GM12874 (cell line): ENCODE results near the gene TRIM64.
"Not testable (repeated sequence)": the region's sequence is repeated elsewhere in the genome, so short reads cannot be mapped to it uniquely, and the experiment has no call there.

Source experiments
- TF ChIP-seq, protein P1 (sequence below): IDR thresholded peaks from 2 replicates; pipeline ENCODE4 v1.5.1; 2011; ENCODE audit warnings: low read depth, mild to moderate bottlenecking, control low read depth, low read length, moderate library complexity; ENCODE audit not compliant: insufficient read depth

Gene TRIM64, protein sequence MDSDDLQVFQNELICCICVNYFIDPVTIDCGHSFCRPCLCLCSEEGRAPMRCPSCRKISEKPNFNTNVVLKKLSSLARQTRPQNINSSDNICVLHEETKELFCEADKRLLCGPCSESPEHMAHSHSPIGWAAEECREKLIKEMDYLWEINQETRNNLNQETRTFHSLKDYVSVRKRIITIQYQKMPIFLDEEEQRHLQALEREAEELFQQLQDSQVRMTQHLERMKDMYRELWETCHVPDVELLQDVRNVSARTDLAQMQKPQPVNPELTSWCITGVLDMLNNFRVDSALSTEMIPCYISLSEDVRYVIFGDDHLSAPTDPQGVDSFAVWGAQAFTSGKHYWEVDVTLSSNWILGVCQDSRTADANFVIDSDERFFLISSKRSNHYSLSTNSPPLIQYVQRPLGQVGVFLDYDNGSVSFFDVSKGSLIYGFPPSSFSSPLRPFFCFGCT

DNA sequence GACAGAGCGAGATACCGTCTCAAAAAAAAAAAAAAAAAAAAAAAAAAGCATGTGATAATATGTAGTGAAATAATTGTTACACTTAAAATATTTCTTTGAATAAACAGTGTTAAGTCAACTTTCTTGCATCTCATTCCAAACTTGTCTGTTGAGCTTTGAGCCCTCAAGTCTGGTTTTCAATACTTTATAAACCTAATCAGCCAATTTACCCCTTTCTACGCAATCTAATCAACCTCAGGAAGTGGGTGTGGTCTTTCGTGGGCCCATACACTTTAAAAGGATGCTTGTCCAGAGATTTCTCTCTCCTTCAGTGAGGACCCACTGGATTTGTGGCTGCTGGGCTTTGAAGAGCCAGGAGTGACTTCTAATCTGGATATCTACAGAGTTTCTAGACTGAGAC, at the start of gene TRIM64:
Gene TRIM64 (plus strand): TSS at position 301 of the 400 bp plus-strand sequence. CDS start 2,467 bp downstream, outside the sequence.
- TF ChIP-seq, protein P1, sequence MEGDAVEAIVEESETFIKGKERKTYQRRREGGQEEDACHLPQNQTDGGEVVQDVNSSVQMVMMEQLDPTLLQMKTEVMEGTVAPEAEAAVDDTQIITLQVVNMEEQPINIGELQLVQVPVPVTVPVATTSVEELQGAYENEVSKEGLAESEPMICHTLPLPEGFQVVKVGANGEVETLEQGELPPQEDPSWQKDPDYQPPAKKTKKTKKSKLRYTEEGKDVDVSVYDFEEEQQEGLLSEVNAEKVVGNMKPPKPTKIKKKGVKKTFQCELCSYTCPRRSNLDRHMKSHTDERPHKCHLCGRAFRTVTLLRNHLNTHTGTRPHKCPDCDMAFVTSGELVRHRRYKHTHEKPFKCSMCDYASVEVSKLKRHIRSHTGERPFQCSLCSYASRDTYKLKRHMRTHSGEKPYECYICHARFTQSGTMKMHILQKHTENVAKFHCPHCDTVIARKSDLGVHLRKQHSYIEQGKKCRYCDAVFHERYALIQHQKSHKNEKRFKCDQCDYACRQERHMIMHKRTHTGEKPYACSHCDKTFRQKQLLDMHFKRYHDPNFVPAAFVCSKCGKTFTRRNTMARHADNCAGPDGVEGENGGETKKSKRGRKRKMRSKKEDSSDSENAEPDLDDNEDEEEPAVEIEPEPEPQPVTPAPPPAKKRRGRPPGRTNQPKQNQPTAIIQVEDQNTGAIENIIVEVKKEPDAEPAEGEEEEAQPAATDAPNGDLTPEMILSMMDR = not testable (repeated sequence)

DNA sequence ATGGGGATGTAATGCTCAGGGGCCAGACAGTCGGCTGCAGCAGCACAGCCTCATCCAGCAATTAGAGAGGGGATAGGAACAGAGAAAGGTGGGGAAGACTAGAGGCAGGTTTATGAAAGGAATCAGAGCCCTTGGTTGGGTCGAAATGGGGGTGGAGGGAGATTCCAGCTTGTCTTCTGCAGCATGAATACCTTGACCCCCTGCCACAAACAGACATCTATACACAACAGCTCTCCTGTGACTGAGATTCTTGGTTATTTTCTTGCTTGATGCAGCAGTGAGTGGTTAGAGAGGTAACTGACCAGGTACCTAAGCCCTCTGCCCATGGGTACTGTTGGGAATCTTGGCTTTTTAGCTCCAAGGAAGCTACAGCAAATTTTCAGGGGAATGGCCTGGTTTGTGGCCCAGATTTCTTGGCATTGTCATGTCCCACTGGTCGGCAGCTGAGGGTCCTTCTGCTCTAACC, 43.6 kb upstream of the TRIM64 start, which contains the start of gene TRIM49D1:
Gene TRIM49D1 (minus strand): TSS at position 51 of the 466 bp plus-strand sequence. CDS start 4,535 bp downstream, outside the sequence.
- TF ChIP-seq, protein P1 = no peak

DNA sequence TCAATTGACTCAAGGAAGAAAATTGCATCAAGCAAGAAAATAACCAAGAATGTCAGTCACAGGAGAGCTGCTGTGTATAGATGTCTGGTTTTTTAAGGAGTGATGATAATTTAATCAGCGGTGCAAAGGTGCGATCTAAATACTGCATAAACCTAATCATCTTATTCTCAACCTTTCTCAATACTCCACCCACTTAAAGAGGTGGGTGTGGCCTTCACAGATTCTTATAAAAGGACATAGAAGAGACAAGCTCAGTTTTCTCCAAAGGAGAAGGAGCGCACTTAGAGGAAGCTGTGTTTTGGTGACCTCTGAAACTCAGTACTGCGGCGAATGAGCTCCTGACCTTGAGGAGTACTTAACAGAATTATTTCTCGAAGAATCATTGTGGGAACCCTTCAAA, 42.1 kb upstream of the TRIM64 start, which contains the start of gene TRIM49D2:
Gene TRIM49D2 (plus strand): TSS at position 301 of the 400 bp plus-strand sequence. CDS start 2,698 bp downstream, outside the sequence.
- TF ChIP-seq, protein P1 = not testable (repeated sequence)
